Posterior cingulate gyrus (tissue), 11 donors: Measurements from ENCODE around the gene DDX50.
"Not testable (repeated sequence)": the region's sequence is repeated elsewhere in the genome, so short reads cannot be mapped to it uniquely, and the experiment has no call there.

Experiments
- DNase-seq, 10 donors: peaks; one replicate each; pipeline versions ENCODE4 v3.0.0 to v3.0.0-alpha.2; 2020 to 2021; ENCODE audit warnings: mixed read lengths in 3 of 10
- intact Hi-C: fragments of 100-400 bp; cut with DNase I; formaldehyde crosslinking; loops from one replicate; pipeline ENCODE4 v1.15.1; 2023

Gene DDX50

GRCh38 chr10:68973975-68974374, 72.9 kb downstream of the DDX50 start:
- DNase-seq = no peak
- intact Hi-C loops = no loop called here

- intact Hi-C loops, DNase-seq: not testable (repeated sequence)
Observed at GRCh38 chr10:68975936-68976473, 74.9 kb downstream of the DDX50 start.

GRCh38 chr10:68979738-68980137, 78.6 kb downstream of the DDX50 start:
- DNase-seq = not testable (repeated sequence)
- intact Hi-C loops = loop anchor here (10.0 kb wide), 1 partner anchor 205 kb away; the partner anchor contains the start of gene SUPV3L1

- intact Hi-C loops = loop anchor here (10.0 kb wide), 1 partner anchor 204 kb away; the partner anchor contains the start of gene SUPV3L1
- DNase-seq = no peak
Observed at GRCh38 chr10:68981074-68981473, 80.0 kb downstream of the DDX50 start.

GRCh38 chr10:68982389-68982788, 81.3 kb downstream of the DDX50 start:
- intact Hi-C loops = loop anchor here (10.0 kb wide), 1 partner anchor 202 kb away; the partner anchor contains the start of gene SUPV3L1
- no peak for DNase-seq

- intact Hi-C loops = loop anchor here (5.0 to 10.0 kb wide), 3 partner anchors 105 to 197 kb away; partner anchors contain the start of genes SUPV3L1 and VPS26A
- DNase-seq = no peak
Observed at GRCh38 chr10:68987611-68988010, 86.5 kb downstream of the DDX50 start.

- intact Hi-C loops = loop anchor here (5.0 to 10.0 kb wide), 3 partner anchors 104 to 196 kb away; partner anchors contain the start of genes SUPV3L1 and VPS26A
- DNase-seq = peak; percentile 91 to 99 (median 96)
Observed at GRCh38 chr10:68988530-68989316, 87.6 kb downstream of the DDX50 start, which contains the start of gene KIFBP. TSS of gene KIFBP (plus strand) at chr10:68988803. CDS start at chr10:68988833, 30 bp downstream.

- intact Hi-C loops = loop anchor here (5.0 to 10.0 kb wide), 3 partner anchors 103 to 195 kb away; partner anchors contain the start of genes SUPV3L1 and VPS26A
- peak in 3 of 10 donors; percentile 23 to 83 (median 24) for DNase-seq
Observed at GRCh38 chr10:68989317-68989990, 88.3 kb downstream of the DDX50 start.

- intact Hi-C loops = no loop called here
- no peak for DNase-seq
Observed at GRCh38 chr10:68992636-68993440, 91.7 kb downstream of the DDX50 start.
